K562 (cell line): ENCODE measurements around the gene AIFM3. TPM values are rescaled to one million over a fixed set of nuclear protein-coding genes. Genes with fewer than 3 reads are reported as not detected.

Source experiments
- ARHGAP35 ChIP-seq: fragments of 450-650 bp; IDR thresholded peaks from 2 replicates; pipeline ENCODE4 v1.6.1; 2018; ENCODE audit not compliant: partially characterized antibody
- DACH1 ChIP-seq: fragments of 450-650 bp; IDR thresholded peaks from 2 replicates; pipeline ENCODE4 v1.6.1; 2018; ENCODE audit not compliant: partially characterized antibody
- ESRRA ChIP-seq: fragments of 450-650 bp; IDR thresholded peaks from 2 replicates; pipeline ENCODE4 v1.6.1; 2014; ENCODE audit warnings: low read depth, mild to moderate bottlenecking, moderate library complexity, borderline replicate concordance
- ETV1 ChIP-seq: fragments of 450-650 bp; conservative IDR thresholded peaks from 2 replicates; pipeline ENCODE4 v1.6.1; 2016; ENCODE audit warnings: missing genetic modification characterization, control low read depth, low read depth, missing compliant biosample characterization
- ETV6 ChIP-seq, 3 experiments: fragments of 150-350 bp in 1 of 3; sonication (generic) in 1 of 3; formaldehyde crosslinking in 1 of 3; IDR thresholded peaks; 2 replicates each; pipeline versions ENCODE4 v1.6.1 to v1.8.0; 2014 to 2022; ENCODE audit warnings: borderline replicate concordance in 2 of 3, low read depth in 2 of 3, antibody characterized with exemption in 1 of 3, low read length in 1 of 3, mild to moderate bottlenecking in 1 of 3, missing genetic modification reagents in 1 of 3
- FOXM1 ChIP-seq, 2 experiments: fragments of 450-650 bp in 1 of 2; sonication (generic) in 1 of 2; formaldehyde crosslinking in 1 of 2; IDR thresholded peaks; 2 replicates each; pipeline versions ENCODE4 v1.6.1 to v1.9.0; 2017 to 2022; ENCODE audit warnings: low read depth in 2 of 2, mild to moderate bottlenecking in 2 of 2, missing genetic modification reagents in 1 of 2, moderate library complexity in 1 of 2
- MED1 ChIP-seq: sonication (generic); formaldehyde crosslinking; IDR thresholded peaks from 2 replicates; pipeline ENCODE4 v1.8.1; 2023; ENCODE audit warnings: missing genetic modification reagents, borderline replicate concordance
- MTA2 ChIP-seq: fragments of 450-650 bp; IDR thresholded peaks from 2 replicates; pipeline ENCODE4 v1.6.1; 2016; ENCODE audit warnings: low read depth
- NFIX ChIP-seq: fragments of 250-450 bp; sonication (Bioruptor Pico); IDR thresholded peaks from 2 replicates; pipeline ENCODE4 v1.4.0; 2020; ENCODE audit warnings: low read depth, mild to moderate bottlenecking, moderate library complexity
- PTTG1 ChIP-seq: fragments of 450-650 bp; IDR thresholded peaks from 2 replicates; pipeline ENCODE4 v1.6.1; 2016; ENCODE audit warnings: low read depth, mild to moderate bottlenecking, missing genetic modification characterization, missing compliant biosample characterization
- SETDB1 ChIP-seq: IDR thresholded peaks from one replicate; pipeline ENCODE4 v1.6.1; 2012; ENCODE audit warnings: low read length, control low read depth, inconsistent platforms
- SRSF9 ChIP-seq: fragments of 200-400 bp; formaldehyde crosslinking; IDR thresholded peaks from 2 replicates; pipeline ENCODE4 v1.6.1; 2017; ENCODE audit warnings: low read depth, low read length, borderline replicate concordance
- TFAM ChIP-seq: fragments of 250-450 bp; sonication (Bioruptor Pico); conservative IDR thresholded peaks from 2 replicates; pipeline ENCODE4 v1.5.0; 2021; ENCODE audit warnings: mild to moderate bottlenecking, moderate library complexity
- XRCC4 ChIP-seq: IDR thresholded peaks from one replicate; pipeline ENCODE4 v1.6.1; 2011; ENCODE audit not compliant: insufficient read depth, insufficient read length; ENCODE audit errors: extremely low read depth
- polyA plus RNA-seq, 8 experiments: library from polyadenylated mRNA; depleted of rRNA in 4 of 8; stranded (reverse) in 5 of 8; unstranded in 3 of 8; fragments of >200 nt; fragmentation: Nextera tagmentation in 2 of 8; fragmentation: Illumina TruSeq in 1 of 8; extraction: Ambion mirVana in 2 of 8; extraction: Trizol in 1 of 8; gene quantifications; 2 replicates each; pipeline versions ENCODE4 v1.2.1 to v1.2.3, GENCODE V29; 2011 to 2014; ENCODE audit warnings: inconsistent platforms in 1 of 8, missing spikeins in 1 of 8
- total RNA-seq, 7 experiments: library from RNA; depleted of rRNA in 6 of 7; stranded (reverse); fragments of >200 nt in 6 of 7; fragmentation: Illumina TruSeq in 2 of 7; extraction: Trizol in 2 of 7; gene quantifications; 2 replicates each; pipeline versions ENCODE4 v1.2.1 to v1.2.3, GENCODE V29; 2011 to 2021; ENCODE audit warnings: low replicate concordance in 1 of 7
- TF ChIP-seq, protein P1 (sequence below), 2 experiments: fragments of 450-650 bp in 1 of 2; sonication (generic) in 1 of 2; formaldehyde crosslinking; conservative IDR thresholded peaks; 2 replicates each; pipeline versions ENCODE4 v1.4.0 to v1.8.1; 2020 to 2022; ENCODE audit warnings: mild to moderate bottlenecking in 1 of 2, missing genetic modification reagents in 1 of 2
- TF ChIP-seq, protein P2 (sequence below): fragments of 250-450 bp; sonication (Bioruptor Pico); IDR thresholded peaks from 2 replicates; pipeline ENCODE4 v1.4.0; 2020; ENCODE audit warnings: mild to moderate bottlenecking, moderate library complexity

Gene AIFM3
- total and polyA plus RNA-seq, 9 of the 15 experiments (the other 6 are each of a cell fraction or from before 2014, with no cell fraction given) = 0.03 to 0.20 (median 0.07) TPM; not detected in 1

DNA sequence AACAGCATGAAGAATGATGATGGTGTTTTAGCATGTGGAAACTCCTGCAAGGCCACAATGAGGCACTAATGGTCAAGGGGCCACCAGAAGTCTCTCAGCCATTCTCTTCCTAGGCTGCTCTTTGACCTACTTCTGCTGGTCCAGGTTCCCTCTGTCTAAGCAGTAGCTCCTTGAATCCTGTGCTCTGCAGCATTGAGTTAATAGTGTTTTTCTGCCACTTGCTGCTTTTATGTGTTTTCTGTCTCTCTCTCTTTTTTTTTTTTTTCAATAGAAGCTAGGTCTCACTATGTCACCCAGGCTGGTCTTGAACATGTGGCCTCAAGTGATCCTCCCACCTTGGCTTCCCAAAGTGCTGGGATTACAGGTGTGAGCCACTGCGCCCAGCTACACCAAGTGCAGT lies 20.1 kb upstream of the AIFM3 start (continued):
- TF ChIP-seq, protein P1, sequence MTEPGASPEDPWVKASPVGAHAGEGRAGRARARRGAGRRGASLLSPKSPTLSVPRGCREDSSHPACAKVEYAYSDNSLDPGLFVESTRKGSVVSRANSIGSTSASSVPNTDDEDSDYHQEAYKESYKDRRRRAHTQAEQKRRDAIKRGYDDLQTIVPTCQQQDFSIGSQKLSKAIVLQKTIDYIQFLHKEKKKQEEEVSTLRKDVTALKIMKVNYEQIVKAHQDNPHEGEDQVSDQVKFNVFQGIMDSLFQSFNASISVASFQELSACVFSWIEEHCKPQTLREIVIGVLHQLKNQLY (CRISPR knock-in tag; conservative IDR thresholded peaks at IDR 0.05) = no peak
- TF ChIP-seq NFIX (no peak), ETV1 (no peak), ESRRA (no peak), XRCC4 (no peak), MTA2 (no peak), ARHGAP35 (peak; percentile 2), ETV6 (IDR thresholded peaks at IDR 0.05; ENCODE audit: borderline replicate concordance in 1 of 2, low read depth in 2 of 2, low read length in 1 of 2) (no peak), ETV6 (CRISPR knock-in tag; IDR thresholded peaks at IDR 0.05; ENCODE audit: borderline replicate concordance) (no peak), MED1 (CRISPR knock-in tag) (0 out of 2 replicates have a peak, but pooled peaks have one; percentile 21), DACH1 (no peak), TFAM (CRISPR knock-in tag) (no peak), PTTG1 (tag) (no peak), FOXM1 (IDR thresholded peaks at IDR 0.05; ENCODE audit: low read depth) (no peak), FOXM1 (CRISPR knock-in tag; IDR thresholded peaks at IDR 0.05; ENCODE audit: low read depth) (no peak), SETDB1 (no peak), SRSF9 (no peak)
- TF ChIP-seq, protein P2, sequence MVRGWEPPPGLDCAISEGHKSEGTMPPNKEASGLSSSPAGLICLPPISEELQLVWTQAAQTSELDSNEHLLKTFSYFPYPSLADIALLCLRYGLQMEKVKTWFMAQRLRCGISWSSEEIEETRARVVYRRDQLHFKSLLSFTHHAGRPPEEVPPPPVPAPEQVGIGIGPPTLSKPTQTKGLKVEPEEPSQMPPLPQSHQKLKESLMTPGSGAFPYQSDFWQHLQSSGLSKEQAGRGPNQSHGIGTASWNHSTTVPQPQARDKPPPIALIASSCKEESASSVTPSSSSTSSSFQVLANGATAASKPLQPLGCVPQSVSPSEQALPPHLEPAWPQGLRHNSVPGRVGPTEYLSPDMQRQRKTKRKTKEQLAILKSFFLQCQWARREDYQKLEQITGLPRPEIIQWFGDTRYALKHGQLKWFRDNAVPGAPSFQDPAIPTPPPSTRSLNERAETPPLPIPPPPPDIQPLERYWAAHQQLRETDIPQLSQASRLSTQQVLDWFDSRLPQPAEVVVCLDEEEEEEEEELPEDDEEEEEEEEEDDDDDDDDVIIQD (CRISPR knock-in tag) = no peak
